NOMO-1 treated with DMSO at 0.1 percent for 48 hours (cell line): ENCODE measurements around the gene CXCL5.
"Not testable (repeated sequence)": the region's sequence is repeated elsewhere in the genome, so short reads cannot be mapped to it uniquely, and the experiment has no call there.

Experiments used
- DNase-seq: peaks from one replicate; lab custom pipeline; 2025; ENCODE audit not compliant: unreplicated experiment; lab: John Stamatoyannopoulos, UW

The CXCL5 gene

GRCh38 chr4:74015126-74015780 is 16.8 kb upstream of the CXCL5 start:
- DNase-seq: no peak

- DNase-seq: no peak
Measured at GRCh38 chr4:74014332-74014731, 15.9 kb upstream of the CXCL5 start.

- DNase-seq: no peak
Measured at GRCh38 chr4:74013264-74013663, 14.8 kb upstream of the CXCL5 start.

GRCh38 chr4:74012130-74012529 is 13.7 kb upstream of the CXCL5 start:
- no peak for DNase-seq

- DNase-seq: no peak
Measured at GRCh38 chr4:74009307-74009706, 10.8 kb upstream of the CXCL5 start.

GRCh38 chr4:74006009-74006476 is 7.6 kb upstream of the CXCL5 start:
- no peak for DNase-seq

GRCh38 chr4:74005528-74005927 is 7.1 kb upstream of the CXCL5 start:
- no peak for DNase-seq

GRCh38 chr4:74004668-74005067 is 6.2 kb upstream of the CXCL5 start:
- no peak for DNase-seq

- no peak for DNase-seq
Measured at GRCh38 chr4:74000301-74000700, 1.8 kb upstream of the CXCL5 start.

GRCh38 chr4:73992050-73992449 is 6.4 kb downstream of the CXCL5 start:
- DNase-seq: no peak

GRCh38 chr4:73991742-73992000 is 6.8 kb downstream of the CXCL5 start:
- no peak for DNase-seq

GRCh38 chr4:73990988-73991741 is 7.3 kb downstream of the CXCL5 start:
- no peak for DNase-seq

GRCh38 chr4:73989928-73990327 is 8.5 kb downstream of the CXCL5 start:
- no peak for DNase-seq

- no peak for DNase-seq
Measured at GRCh38 chr4:73989031-73989430, 9.4 kb downstream of the CXCL5 start.

GRCh38 chr4:73988061-73988460 is 10.4 kb downstream of the CXCL5 start, which contains the start of gene PPBP:
Gene PPBP, minus strand, starts transcription at chr4:73988190. Its CDS starts 87 bp downstream, at chr4:73988103.
- DNase-seq: peak; percentile 13

GRCh38 chr4:73985528-73985852 is 13.0 kb downstream of the CXCL5 start:
- no peak for DNase-seq

GRCh38 chr4:73984736-73985527 is 13.5 kb downstream of the CXCL5 start:
- no peak for DNase-seq

- DNase-seq: not testable (repeated sequence)
Measured at GRCh38 chr4:73981175-73981574, 17.3 kb downstream of the CXCL5 start.

- no peak for DNase-seq
Measured at GRCh38 chr4:73979407-73979957, 19.0 kb downstream of the CXCL5 start.

- peak; percentile 1 for DNase-seq
Measured at GRCh38 chr4:73978886-73979285, 19.6 kb downstream of the CXCL5 start.

- DNase-seq: no peak
Measured at GRCh38 chr4:73976716-73977115, 21.8 kb downstream of the CXCL5 start.

GRCh38 chr4:73976217-73976616 is 22.3 kb downstream of the CXCL5 start:
- no peak for DNase-seq
